ENCODE measurements around the gene CIAO2B.

The CIAO2B gene

GRCh38 chr16:66888647-66889615 is 45.3 kb downstream of the CIAO2B start:
- no peak for DNase-seq (ENCODE audit: extremely low spot score)
- POLR2A ChIA-PET, result interaction anchor here (1.1 to 1.8 kb wide), 2 partner anchors 8 kb away, joined by 3 to 5 read pairs; partner anchors contain the start of gene PDP2
- CTCF ChIA-PET, result interaction anchor here (0.5 to 0.6 kb wide), 4 partner anchors 21 to 370 kb away, joined by 3 to 6 read pairs (median 4); no protein-coding TSS in a partner anchor
- TF ChIP-seq FOXM1 (IDR thresholded peaks at IDR 0.05; ENCODE audit: borderline replicate concordance) (no peak), FOXA1 (IDR thresholded peaks at IDR 0.05) (no peak), TARDBP (IDR thresholded peaks at IDR 0.05) (no peak), NFRKB (IDR thresholded peaks at IDR 0.05) (no peak), HDGF (IDR thresholded peaks at IDR 0.05; ENCODE audit: borderline replicate concordance) (no peak), CTBP1 (IDR thresholded peaks at IDR 0.05; ENCODE audit: borderline replicate concordance) (no peak), LEF1 (IDR thresholded peaks at IDR 0.05; ENCODE audit: borderline replicate concordance) (no peak), BHLHE40 (IDR thresholded peaks at IDR 0.05; ENCODE audit: borderline replicate concordance) (no peak), ARNT (IDR thresholded peaks at IDR 0.05) (no peak)

- CTCF ChIA-PET, result no interaction called here
These were observed 47.3 kb downstream of the CIAO2B start for GRCh38 chr16:66886914-66887313.

GRCh38 chr16:66886321-66886720 is 47.9 kb downstream of the CIAO2B start:
- CTCF ChIA-PET, result no interaction called here
- no peak for DNase-seq (ENCODE audit: extremely low spot score)
- TF ChIP-seq ELF4 (IDR thresholded peaks at IDR 0.05) (no peak), L3MBTL2 (conservative IDR thresholded peaks at IDR 0.05) (no peak), LEF1 (IDR thresholded peaks at IDR 0.05; ENCODE audit: borderline replicate concordance) (no peak)
- POLR2A ChIA-PET, result no interaction called here

More at GRCh38 chr16:66886914-66887313, 47.3 kb downstream of the CIAO2B start:
- POLR2A ChIA-PET, result no interaction called here
- TF ChIP-seq CTBP1 (IDR thresholded peaks at IDR 0.05; ENCODE audit: borderline replicate concordance), result no peak
- no peak for TF ChIP-seq FOXA1 (IDR thresholded peaks at IDR 0.05)
- no peak for TF ChIP-seq ELF4 (IDR thresholded peaks at IDR 0.05)
- no peak for TF ChIP-seq SUZ12 (IDR thresholded peaks at IDR 0.05)
- TF ChIP-seq HDGF (IDR thresholded peaks at IDR 0.05; ENCODE audit: borderline replicate concordance), result no peak
- TF ChIP-seq ZNF384 (IDR thresholded peaks at IDR 0.05), result no peak
- TF ChIP-seq FOXK2 (IDR thresholded peaks at IDR 0.05), result no peak
- TF ChIP-seq FOXM1 (IDR thresholded peaks at IDR 0.05; ENCODE audit: borderline replicate concordance), result no peak
- no peak for TF ChIP-seq TARDBP (IDR thresholded peaks at IDR 0.05)
- no peak for TF ChIP-seq L3MBTL2 (conservative IDR thresholded peaks at IDR 0.05)
- no peak for TF ChIP-seq ARNT (IDR thresholded peaks at IDR 0.05)
- no peak for DNase-seq (ENCODE audit: extremely low spot score)

DNA sequence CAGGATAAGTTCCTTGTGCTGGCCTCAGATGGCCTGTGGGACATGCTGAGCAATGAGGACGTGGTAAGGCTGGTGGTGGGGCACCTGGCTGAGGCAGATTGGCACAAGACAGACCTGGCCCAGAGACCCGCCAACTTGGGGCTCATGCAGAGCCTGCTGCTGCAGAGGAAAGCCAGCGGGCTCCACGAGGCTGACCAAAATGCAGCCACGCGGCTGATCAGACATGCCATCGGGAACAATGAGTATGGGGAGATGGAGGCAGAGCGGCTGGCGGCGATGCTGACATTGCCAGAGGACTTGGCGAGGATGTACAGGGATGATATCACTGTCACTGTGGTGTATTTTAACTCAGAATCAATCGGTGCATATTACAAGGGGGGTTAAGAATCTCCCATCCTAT is 48.7 kb downstream of the CIAO2B start:
- POLR2A ChIA-PET, result no interaction called here
- CTCF ChIA-PET, result no interaction called here

DNA sequence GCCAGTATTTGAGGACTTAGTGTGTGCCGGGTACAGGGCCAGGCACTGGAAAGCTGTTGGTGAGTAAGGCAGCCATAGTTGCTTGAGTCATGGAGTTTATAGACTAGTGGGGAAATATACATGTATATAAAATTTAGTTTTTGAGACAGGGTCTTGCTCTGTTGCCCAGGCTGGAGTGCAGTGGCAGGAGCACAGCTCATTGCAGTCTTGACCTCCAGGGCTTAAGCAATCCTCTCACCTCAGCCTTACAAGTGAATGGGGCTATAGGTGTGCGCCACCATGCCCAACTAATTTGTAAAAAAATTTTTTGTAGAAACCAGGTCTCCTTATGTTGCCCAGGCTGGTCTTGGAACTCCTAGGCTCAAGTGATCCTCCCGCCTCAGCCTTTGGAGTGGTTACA is 51.5 kb downstream of the CIAO2B start:
- CTCF ChIA-PET, result interaction anchor here (1.0 to 1.3 kb wide), 2 partner anchors 12 to 51 kb away, joined by 3 read pairs; no protein-coding TSS in a partner anchor
- DNase-seq (ENCODE audit: extremely low spot score), result no peak
- TF ChIP-seq TARDBP (IDR thresholded peaks at IDR 0.05) (no peak), CTBP1 (IDR thresholded peaks at IDR 0.05; ENCODE audit: borderline replicate concordance) (no peak), ELF4 (IDR thresholded peaks at IDR 0.05) (no peak), SUZ12 (IDR thresholded peaks at IDR 0.05) (no peak), ZNF384 (IDR thresholded peaks at IDR 0.05) (no peak), L3MBTL2 (conservative IDR thresholded peaks at IDR 0.05) (no peak), FOXA1 (IDR thresholded peaks at IDR 0.05) (no peak), SP1 (IDR thresholded peaks at IDR 0.05) (no peak), ARNT (IDR thresholded peaks at IDR 0.05) (no peak), HDGF (IDR thresholded peaks at IDR 0.05; ENCODE audit: borderline replicate concordance) (no peak), NFRKB (IDR thresholded peaks at IDR 0.05) (no peak), LEF1 (IDR thresholded peaks at IDR 0.05; ENCODE audit: borderline replicate concordance) (no peak), FOXM1 (IDR thresholded peaks at IDR 0.05; ENCODE audit: borderline replicate concordance) (no peak), BHLHE40 (IDR thresholded peaks at IDR 0.05; ENCODE audit: borderline replicate concordance) (no peak), FOXK2 (IDR thresholded peaks at IDR 0.05) (no peak)
- TF ChIP-seq, protein P1, sequence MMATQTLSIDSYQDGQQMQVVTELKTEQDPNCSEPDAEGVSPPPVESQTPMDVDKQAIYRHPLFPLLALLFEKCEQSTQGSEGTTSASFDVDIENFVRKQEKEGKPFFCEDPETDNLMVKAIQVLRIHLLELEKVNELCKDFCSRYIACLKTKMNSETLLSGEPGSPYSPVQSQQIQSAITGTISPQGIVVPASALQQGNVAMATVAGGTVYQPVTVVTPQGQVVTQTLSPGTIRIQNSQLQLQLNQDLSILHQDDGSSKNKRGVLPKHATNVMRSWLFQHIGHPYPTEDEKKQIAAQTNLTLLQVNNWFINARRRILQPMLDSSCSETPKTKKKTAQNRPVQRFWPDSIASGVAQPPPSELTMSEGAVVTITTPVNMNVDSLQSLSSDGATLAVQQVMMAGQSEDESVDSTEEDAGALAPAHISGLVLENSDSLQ (IDR thresholded peaks at IDR 0.05), result no peak
- POLR2A ChIA-PET, result no interaction called here

More for the DNA sequence above, 48.7 kb downstream of the CIAO2B start:
- DNase-seq (ENCODE audit: extremely low spot score), result no peak
- TF ChIP-seq FOXA1 (IDR thresholded peaks at IDR 0.05), result no peak
- no peak for TF ChIP-seq L3MBTL2 (conservative IDR thresholded peaks at IDR 0.05)
- TF ChIP-seq FOXK2 (IDR thresholded peaks at IDR 0.05), result no peak
